GM21529 (cell line): ENCODE data around the gene ZYX.
"Not testable (repeated sequence)": the region's sequence is repeated elsewhere in the genome, so short reads cannot be mapped to it uniquely, and the experiment has no call there.

Source experiments
- ATAC-seq: cut with Tn5 transposase; IDR thresholded peaks from one replicate; pipeline ENCODE4 v1.9.1; 2021; ENCODE audit not compliant: unreplicated experiment

Gene ZYX

DNA sequence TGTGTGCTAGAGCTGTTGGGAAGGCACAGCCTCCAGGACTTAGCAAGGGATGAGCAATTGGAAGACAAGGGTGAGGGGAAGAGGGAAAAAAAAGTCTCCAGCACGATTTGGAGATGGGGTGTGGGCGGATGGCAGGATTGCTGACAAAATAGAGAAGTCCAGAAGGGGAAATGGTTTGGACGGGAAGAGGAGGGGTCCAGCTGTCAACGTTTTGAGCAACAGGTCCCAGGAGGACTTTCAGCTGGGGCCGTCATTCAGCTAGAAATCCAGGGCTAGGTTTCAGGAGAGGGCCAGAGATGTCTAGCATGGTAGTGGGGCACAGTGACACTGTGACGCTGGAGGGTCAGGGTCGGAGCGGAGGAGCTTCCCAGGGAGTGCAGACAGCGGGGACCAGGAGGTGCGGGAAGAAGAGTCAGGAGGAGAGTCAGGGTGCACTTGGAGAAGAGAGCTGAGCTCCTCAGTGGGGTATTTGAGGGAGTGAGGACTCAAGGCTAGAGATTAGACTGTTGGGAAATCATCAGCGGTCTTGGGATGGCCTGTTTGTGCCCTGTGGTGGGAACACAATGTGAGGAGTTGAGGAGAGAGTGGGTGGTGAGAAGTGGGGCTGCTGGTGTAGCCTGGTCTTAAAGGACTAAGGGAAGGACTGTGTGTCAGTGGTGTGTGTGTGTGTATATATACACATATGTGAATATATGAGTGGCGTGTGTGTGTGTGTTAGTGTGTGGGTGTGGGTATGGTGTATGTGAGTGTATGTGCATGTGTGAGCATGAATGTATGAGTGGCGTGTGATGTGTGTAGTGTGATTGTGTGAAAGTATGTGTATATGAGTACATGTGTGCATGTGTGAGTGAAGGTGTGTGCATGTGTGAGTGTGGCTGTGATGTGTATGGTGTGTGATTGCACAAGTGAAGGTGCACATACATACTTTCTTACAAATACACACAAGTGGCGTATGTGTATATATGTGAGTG lies 3.8 kb downstream of the ZYX start:
- no peak for ATAC-seq

DNA sequence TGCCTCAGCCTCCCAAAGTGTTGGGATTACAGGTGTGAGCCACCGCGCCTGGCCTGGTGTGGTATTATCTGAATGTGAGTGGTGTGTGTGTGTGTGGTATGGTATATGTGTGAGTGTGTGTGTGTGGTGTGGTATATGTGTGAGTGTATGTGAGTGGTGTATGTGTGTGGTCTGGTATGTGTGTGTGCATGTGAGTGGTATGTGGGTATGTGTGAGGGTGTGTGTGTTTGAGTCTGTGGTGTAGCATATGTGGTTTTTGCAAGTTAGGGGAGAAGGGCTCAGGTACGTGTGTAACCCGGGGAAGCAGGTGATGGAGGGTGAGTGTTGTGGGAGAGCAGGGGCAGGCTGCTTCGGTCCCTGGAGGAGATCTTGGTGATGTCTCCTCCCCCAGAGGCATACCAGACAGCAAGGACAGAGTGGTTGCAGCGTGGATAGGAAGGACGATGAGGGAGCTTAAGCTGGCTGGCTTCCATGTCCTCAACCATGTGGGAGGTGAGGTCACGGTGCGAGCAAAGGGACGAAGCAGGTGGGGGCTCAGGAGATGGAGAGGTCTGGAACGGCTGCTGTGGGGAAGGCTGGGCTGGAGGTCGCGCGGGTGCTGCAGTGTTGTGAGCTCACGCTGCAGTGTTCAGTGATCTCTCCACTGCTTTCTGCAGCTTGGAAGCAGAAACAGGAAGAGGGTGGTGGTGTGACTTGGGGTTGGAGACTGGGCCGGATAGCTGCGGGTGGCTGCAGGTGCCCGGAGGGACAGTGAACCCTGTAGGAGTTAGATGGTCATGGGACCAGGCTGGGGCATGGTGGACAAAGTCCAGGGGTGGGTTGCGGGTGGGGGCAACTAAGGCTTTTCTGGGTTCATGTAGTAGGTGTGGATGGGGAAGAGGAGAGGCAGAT lies 5.0 kb downstream of the ZYX start:
- ATAC-seq: no peak

DNA sequence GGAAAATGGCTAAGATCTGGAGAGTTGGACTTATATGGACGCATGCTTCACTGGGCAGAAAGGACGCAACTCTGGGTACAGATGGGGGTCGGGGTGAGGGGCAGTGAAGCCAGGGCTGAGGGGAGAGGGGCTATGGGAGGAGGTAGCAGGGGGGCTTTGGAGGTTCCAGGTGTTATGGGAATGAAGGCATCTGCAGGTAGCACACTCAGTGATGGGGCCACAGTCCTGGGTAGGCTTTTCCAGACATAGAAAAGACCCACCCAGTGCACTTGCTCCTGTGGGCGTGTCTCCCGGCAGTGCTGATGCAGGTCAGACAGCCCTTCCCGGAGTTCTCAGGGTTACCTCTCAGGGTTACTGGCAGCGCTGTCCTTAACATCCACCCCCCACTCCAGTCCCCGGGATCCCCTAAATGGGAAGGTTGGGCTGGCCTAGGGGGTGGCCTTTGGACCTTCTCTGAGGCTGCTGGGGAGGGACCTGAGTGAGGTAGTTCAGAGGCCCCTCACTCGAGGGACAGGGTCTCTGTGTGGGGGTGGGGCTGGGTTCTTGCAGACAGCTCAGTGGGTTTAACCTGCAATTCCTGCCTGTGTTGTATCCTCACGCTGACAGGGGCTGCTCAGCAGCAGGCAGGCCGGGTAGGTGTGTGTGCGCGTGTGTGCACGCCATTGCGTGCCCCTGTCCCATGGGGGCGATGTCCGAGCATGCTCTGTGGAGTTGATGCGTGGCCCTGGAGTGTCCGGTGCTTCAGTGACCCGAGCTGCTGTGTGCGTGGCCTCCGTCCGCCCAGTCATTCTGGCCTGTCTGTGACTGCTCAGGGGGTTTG lies 6.2 kb downstream of the ZYX start:
- no peak for ATAC-seq

DNA sequence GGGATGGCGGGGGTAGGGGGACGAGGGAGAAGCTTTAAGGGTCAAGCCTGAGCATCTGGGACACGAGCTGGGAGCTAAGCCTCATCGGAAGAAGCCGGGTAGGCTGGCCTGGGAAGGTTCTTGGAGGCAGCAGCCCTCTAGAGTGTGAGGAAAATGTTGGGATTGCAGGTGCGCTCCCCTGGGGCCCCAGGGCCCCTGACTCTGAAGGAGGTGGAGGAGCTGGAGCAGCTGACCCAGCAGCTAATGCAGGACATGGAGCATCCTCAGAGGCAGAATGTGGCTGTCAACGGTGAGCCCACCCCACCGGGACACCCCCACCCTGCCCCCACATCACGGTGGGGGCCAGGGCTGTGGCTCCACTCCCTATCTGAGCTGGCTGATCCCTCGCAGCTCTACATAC lies 6.9 kb downstream of the ZYX start:
- ATAC-seq: no peak

DNA sequence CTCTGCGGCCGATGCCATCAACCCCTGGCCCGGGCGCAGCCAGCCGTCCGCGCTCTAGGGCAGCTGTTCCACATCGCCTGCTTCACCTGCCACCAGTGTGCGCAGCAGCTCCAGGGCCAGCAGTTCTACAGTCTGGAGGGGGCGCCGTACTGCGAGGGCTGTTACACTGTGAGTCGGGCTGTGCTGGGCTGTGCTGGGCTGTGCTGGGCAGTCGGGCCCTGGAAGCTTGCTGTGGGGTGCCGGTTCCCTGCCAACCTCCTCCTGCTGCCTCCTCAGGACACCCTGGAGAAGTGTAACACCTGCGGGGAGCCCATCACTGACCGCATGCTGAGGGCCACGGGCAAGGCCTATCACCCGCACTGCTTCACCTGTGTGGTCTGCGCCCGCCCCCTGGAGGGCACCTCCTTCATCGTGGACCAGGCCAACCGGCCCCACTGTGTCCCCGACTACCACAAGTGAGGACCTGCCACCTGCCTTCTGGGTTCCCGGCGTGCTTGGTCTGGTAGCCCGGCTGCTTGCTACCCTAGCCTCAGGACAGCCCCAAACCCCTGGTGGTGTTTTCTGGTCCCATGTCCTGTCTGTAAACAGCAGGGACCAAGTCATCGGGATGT lies 7.5 kb downstream of the ZYX start:
- no peak for ATAC-seq

DNA sequence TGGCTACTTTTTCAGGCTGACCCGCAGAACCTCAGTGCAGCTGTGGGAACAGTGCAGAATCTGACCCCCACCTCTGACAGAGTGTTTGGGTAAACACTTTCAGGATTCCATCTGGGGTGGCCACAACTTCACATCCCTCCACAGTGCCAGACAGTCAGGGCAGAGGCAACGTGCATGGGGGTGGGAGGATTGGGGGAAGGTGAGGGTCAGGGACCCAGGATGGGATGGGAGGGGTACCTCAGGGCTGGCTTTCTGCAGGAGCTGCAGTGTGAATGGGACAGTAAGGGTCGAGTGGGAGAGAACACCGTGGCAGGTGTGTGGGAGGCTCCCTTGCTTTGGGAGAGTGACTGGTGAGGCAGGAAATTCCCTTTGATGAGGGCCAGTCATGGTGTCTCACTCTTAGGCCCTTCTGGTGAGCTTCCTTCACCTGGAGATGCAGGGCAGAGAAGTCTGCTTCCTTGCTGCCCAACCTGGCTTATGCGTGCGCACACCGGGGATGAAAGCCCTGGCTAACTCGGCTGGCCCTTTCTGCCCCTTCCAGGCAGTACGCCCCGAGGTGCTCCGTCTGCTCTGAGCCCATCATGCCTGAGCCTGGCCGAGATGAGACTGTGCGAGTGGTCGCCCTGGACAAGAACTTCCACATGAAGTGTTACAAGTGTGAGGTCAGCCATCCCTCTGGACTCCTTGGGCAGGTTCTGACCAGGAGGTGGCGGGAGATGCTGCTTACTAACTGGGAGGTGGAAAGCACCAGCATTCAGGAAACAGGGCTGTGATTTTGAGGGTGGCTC lies 8.4 kb downstream of the ZYX start:
- no peak for ATAC-seq

DNA sequence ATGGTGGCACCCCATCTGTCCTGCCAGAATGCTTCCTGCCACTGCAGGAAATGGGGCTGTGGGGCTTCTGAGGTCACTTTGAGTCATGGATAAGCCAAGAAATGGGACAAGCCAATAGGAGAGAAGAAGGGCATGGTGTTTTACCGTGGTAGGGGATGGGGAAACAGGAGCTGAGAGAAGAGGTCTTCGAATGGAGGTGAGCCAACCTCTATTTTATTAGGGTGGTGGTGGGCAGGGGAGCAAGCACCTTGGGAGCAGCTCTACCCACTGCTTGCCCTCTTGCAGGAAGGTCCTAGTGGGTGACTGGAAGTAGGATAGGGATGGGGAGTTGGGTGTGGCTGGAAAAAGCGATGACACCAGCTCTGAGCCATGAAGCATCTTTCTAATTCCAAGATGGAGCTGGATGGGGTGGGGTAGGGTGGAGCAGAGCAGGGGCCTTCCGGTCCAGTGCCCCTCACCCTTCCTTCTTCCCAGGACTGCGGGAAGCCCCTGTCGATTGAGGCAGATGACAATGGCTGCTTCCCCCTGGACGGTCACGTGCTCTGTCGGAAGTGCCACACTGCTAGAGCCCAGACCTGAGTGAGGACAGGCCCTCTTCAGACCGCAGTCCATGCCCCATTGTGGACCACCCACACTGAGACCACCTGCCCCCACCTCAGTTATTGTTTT lies 9.1 kb downstream of the ZYX start:
- ATAC-seq: no peak

DNA sequence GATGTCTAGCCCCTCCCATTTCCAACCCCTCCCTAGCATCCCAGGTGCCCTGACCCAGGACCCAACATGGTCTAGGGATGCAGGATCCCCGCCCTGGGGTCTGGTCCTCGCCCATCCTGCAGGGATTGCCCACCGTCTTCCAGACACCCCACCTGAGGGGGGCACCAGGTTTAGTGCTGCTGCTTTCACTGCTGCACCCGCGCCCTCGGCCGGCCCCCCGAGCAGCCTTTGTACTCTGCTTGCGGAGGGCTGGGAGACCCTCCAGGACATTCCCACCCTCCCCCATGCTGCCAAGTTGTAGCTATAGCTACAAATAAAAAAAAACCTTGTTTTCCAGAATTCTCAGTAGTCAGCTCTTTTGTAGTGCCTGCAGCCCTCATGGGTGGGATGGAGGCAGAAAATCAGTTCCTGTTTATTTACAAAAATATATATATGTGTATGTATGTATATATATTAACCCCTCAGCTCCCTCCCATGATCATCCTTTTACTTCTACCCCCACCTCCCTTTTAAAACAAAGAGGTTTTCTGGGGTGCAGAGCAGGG lies 9.7 kb downstream of the ZYX start:
- no peak for ATAC-seq

DNA sequence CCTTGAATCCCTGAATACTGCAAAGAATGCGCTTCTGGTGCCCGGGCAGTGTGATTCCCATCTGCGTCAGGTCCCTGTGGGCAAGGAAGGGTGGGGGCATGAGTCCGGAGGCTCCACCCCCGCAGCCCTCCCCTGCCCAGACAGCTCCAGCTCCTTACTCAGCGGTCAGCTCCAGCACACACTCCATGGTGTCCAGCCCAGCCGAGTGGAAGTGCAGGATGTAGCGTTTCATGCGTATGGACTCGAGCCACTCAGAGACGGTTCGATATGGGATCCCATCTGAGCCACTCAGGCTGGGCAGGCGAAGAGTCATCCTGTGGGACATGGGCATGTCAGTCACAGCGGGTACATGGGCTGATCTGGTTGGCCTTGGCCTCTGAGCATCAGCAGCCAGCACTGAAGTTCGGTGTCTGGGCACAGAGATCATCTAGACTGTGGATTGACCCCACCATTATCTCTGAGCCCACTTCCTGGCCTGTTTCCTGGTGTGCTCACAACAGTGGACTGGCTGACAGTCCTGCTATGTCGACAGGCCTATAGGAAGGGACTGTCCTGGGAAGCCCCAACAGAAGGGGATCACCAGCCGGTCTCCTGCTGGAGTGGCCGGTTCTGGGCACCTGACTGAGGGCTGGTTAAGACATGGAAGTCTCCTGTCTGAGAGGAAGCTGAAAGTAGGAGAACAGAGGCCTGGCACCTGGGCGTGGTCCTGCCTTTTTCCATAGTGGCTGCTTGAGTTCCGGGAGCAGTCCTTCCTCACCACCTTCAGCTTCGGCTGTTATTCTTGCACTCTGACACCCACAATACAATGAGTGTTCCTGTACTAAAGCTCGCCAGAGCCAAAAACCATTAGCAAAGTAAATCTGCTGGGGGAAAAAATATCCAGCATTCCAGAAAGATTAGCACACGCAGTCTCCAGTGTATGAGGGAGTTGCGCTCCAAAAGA lies 10.6 kb downstream of the ZYX start:
- no peak for ATAC-seq

DNA sequence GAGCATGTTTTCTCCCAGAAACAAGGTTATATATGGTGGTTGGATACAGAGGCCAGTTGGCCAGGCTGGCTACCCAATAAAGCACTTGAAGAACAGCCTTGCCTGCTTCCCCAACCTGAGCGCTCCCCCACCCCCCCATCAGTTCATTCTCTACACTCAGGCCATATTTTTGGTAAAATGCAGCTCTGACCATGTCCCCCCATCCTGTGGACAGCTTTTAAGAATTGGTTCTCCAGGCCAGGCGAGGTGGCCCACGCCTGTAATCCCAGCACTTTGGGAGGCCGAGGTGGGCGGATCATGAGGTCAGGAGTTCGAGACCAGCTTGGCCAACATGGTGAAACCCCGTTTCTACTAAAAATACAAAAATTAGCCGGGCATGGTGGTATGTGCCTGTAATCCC lies 11.3 kb downstream of the ZYX start:
- not testable (repeated sequence) for ATAC-seq

DNA sequence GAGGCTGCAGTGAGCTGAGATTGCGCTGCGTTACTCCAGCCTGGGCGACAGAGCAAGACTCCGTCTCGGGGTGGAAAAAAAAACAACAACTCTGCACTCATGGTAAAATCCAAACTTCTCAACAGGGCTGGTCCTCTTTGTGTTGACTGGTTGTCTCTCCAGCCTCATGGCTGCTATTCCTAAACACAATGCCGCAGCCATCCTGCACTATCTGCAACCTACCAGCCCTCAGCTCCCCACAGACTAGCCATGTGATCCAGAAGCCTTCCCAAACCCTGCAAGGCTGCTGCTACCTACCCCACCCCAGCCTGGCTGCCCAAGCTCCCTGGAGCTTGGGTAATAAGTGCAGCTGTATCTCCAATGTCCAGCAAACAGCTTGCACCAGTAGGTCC lies 11.7 kb downstream of the ZYX start:
- ATAC-seq: no peak

DNA sequence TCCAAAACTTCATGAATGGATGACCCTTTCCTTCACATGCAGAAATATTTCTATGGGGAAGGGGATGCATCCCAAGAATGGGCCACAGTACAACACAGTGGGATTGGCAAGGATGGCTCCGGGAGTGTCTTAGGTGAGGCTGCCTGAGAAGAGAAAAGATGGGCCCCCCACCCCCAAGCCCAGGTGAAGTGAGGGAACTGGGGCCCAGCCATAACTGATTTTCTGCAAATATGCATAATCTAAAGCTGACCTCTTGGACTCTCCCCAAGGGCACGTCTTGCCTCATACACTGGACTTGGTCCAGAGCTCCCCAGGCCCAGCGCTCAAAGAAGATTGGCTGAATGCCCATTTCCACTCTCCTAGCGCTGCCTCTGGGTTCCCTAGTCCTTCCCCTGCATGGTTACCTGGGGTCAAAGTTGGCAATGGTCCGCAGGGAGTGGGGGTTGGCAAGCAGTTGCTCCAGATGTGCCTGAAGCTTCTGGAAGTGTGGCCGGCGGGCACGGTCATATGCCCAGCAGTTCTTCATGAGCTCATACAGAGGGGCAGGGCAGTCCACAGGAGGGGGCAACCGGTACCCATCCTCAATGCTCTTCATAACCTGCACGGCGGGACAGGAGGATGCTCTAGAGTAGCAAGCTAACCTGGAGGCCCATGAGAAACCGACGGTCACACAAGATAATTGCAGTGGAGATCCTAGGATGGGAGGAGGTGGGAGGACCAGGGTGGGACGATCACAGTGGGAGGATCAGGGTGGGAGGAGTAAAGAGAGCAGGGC lies 12.3 kb downstream of the ZYX start:
- no peak for ATAC-seq

DNA sequence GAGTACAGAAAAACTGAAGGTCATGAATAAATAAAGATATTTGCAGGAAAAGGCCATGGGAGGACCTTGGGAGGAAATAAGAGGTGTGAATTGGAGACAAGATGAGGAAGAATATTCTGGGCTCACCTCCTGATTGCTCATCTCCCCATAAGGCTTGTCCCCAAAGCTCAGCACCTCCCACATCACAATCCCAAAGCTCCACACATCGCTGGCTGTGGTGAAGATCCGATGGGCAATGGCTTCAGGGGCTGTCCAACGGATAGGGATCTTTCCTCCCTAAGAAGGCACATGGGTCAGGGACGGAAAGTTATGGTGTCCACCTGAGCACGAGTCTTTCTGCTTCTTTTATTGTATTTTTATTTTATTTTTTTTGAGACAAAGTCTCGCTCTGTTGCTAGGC lies 12.9 kb downstream of the ZYX start:
- no peak for ATAC-seq

DNA sequence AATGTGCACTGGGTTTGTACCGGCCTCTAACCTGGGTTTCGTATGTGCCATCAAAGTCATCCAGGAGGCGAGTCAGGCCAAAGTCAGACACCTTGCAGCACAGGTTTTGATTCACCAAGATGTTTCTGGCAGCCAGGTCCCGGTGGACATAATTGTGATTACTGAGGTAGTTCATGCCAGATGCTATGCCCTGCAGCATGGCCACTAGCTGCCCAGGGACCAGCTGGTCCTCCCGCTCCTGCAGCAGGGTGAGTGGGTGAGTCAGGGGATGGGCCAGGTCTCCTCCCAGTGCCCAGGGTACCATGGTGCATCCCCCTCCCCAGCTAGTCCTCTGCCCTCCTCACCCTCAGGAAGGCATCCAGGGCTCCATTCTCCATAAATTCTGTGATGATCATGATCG lies 13.6 kb downstream of the ZYX start:
- no peak for ATAC-seq

DNA sequence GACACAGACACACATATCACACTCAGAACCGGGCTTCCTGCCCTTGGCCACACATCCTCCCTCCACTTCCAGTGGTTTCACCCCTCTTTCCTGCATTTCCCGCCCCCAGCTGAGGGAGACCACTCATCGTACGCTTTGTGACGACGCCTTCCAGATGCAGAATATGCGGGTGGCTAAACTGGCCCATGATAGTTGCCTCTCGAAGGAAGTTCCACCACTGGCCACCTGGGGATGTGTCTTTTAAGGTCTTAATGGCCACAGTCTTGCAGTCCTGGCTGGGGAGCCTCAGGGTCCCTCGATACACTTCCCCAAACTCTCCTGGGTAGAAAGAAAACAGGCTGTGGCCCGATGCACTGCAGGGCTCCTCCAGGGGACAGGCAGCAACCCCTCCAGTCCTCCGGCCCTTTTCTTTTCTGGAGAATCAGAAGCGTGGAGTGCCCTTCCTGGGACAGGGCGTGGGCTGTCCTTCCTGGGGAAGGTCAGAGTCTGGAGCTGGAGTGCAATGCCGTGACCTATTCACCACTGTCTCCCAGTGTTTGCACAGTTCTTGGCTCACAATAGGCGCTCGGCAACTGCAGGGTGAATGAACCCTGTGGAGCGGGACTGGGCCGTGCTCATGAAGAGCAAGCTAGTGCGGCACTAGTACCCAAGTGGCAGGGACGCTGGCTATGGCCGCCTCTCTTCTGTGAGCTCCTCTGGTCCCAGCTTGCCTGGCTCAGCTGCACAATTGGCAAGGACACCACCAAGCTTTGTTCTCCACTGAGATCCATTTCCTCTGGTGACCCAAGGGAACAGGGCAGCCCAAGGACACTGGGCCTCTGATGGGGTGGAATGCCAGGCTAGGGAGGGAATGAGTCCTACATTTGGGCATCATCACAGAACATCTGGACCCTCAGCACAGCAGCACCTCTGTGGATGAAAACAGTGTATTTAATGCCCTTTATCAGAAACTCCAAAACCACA lies 14.3 kb downstream of the ZYX start:
- ATAC-seq: no peak

DNA sequence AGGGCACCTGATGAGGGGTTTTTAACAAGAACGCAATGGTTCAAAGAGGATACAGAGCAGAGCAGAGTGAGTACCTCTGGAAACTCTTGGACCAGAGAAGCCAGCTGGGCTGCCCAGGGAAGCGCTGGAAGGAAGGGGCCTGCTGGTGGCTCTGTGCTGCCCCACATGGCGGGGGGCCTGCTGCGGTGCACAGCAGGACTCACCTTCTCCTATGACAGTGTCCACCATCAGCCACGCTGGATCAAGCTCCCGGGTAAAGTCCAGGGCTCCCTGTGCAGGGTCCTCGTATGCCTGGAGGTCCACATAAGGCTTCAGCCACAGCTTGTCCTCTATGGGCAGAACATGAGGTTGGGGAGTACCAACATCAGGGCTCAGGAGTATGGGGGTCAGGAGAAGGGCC lies 15.0 kb downstream of the ZYX start:
- no peak for ATAC-seq
